ENCODE measurements around the gene NECAB3.

GRCh38 chr20:33672426-33673113 is 1.7 kb downstream of the NECAB3 start:
- TF ChIP-seq POLR2A (IDR thresholded peaks at IDR 0.05) (no peak), CTCF (IDR thresholded peaks at IDR 0.05) (no peak), EP300 (IDR thresholded peaks at IDR 0.05) (no peak)

All from ovary (tissue), 3 donors.